Brain pericyte (primary cell): ENCODE measurements around the gene RASD2.

Experiments
- DNase-seq: peaks from one replicate; pipeline ENCODE4 v3.0.0-alpha.2; 2012; ENCODE audit warnings: low read depth, low spot score

Gene RASD2

GRCh38 chr22:35601743-35602615 is 61.3 kb downstream of the RASD2 start:
- DNase-seq: no peak
